BLaER1 treated with 17β-estradiol and CSF1 and Interleukin-3, amounts not matched to agents 10 nM and 100 nM (cell line): Measurements from ENCODE around the gene SYNGAP1.

ENCODE experiments used
- H3K27ac ChIP-seq, 11 experiments: shearing (Covaris generic); formaldehyde crosslinking; 2 replicates each; pipeline ENCODE4 v1.8.1; 2022
- H3K27me3 ChIP-seq, 11 experiments: shearing (Covaris generic); formaldehyde crosslinking; 2 replicates each; pipeline ENCODE4 v1.8.1; 2022
- H3K36me3 ChIP-seq, 11 experiments: shearing (Covaris generic); formaldehyde crosslinking; 2 replicates each; pipeline ENCODE4 v1.8.1; 2022
- H3K4me1 ChIP-seq, 10 experiments: shearing (Covaris generic); formaldehyde crosslinking; 2 replicates each; pipeline ENCODE4 v1.8.1; 2022
- H3K4me2 ChIP-seq, 11 experiments: shearing (Covaris generic); formaldehyde crosslinking; 2 replicates each; pipeline ENCODE4 v1.8.1; 2022
- H3K4me3 ChIP-seq, 10 experiments: shearing (Covaris generic); formaldehyde crosslinking; 2 replicates each; pipeline ENCODE4 v1.8.1; 2022
- H3K9ac ChIP-seq, 11 experiments: shearing (Covaris generic); formaldehyde crosslinking; 2 replicates each; pipeline ENCODE4 v1.8.1; 2022
- H3K9me3 ChIP-seq, 11 experiments: shearing (Covaris generic); formaldehyde crosslinking; replicated peaks in 1 of 11; 2 replicates each; pipeline ENCODE4 v1.8.1; 2022
- H4K20me1 ChIP-seq, 11 experiments: shearing (Covaris generic); formaldehyde crosslinking; 2 replicates each; pipeline ENCODE4 v1.8.1; 2022
- Cebpa-rat ChIP-seq, 11 experiments: shearing (Covaris generic); IDR thresholded peaks; 2 replicates each; pipeline ENCODE4 v1.8.1; 2022

SYNGAP1 gene

DNA sequence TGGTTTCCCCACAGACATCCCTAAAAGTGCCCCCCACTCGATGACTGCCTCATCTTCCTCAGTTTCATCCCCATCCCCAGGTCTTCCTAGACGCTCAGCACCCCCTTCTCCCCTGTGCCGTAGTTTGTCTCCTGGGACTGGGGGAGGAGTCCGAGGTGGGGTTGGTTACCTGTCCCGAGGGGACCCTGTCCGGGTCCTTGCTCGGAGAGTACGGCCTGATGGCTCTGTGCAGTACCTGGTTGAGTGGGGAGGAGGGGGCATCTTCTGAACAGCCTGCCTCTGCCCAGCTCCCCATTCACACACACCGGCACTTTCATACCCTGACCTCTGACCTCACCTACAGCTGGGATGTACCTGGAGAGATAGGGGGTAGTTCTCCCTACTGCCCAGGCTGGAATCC is 4.0 kb upstream of the SYNGAP1 start:
- peak overlapping the region; percentile 28 to 91 (median 81); a peak in 15 of 20 replicates for H3K4me3 ChIP-seq
- peak overlapping the region; percentile 91 to 100 (median 98) for H3K4me2 ChIP-seq
- no peak for TF ChIP-seq Cebpa-rat (IDR thresholded peaks at IDR 0.05)
- H3K36me3 ChIP-seq, result peaks cover 38 to 49% (median 42%) of the 10 kb centered on the region in 11 experiments
- no peaks in the 10 kb centered on the region for H3K27me3 ChIP-seq
- peak overlapping the region in 4 of 11 experiments; percentile 13 to 86 (median 61); a peak in 7 of 22 replicates for H3K27ac ChIP-seq
- H4K20me1 ChIP-seq, result peaks cover 6 to 51% (median 24%) of the 10 kb centered on the region in 11 experiments; a peak in 12 of 22 replicates
- no peaks in the 10 kb centered on the region for H3K9me3 ChIP-seq
- H3K4me1 ChIP-seq, result peaks cover 72 to 82% (median 81%) of the 10 kb centered on the region in 10 experiments
- H3K9ac ChIP-seq, result peak overlapping the region; percentile 25 to 85 (median 80); a peak in 18 of 22 replicates

DNA sequence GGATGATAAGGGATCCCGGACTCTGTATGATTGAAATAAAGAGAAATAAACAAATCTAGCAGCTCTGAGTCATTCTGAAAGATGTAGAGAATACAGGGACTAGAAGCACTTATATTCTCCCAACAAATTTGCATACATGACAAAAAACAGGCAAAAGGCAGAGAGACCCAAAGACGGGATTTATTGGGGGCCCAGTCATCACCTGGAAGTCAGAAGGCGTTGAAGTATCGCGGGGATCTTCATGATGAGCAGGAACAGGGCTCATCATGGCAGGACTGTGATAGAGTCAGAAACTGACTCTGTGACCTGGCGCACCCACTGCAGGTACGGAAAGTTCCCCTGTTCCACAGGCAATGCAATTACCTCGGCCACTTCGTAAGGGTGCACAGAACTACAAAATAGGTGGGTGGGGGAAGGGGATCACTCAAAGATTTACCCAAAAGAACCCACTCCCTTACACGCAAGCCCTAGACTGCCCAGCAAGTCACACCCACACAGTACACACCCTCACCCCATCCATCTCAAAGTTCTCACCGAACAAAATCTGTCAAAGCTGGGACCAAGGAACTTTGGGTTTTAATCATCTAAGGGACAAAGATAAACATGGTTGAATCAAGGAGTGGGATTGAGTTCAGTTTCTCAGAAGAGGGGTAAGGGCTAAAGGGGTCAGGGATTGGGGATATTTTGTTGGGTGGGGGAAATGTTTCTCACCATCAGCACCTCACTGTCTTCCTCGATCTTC is 3.3 kb upstream of the SYNGAP1 start:
- TF ChIP-seq Cebpa-rat (IDR thresholded peaks at IDR 0.05), result no peak
- Histone ChIP-seq H3K36me3 (peaks cover 38 to 49% (median 42%) of the 10 kb centered on the region in 11 experiments), H3K4me1 (peaks cover 71 to 81% (median 78%) of the 10 kb centered on the region in 10 experiments), H3K4me2 (peak overlapping the region; percentile 91 to 100 (median 98)), H3K9ac (peak overlapping the region; percentile 75 to 85 (median 80)), H3K4me3 (peak overlapping the region; percentile 72 to 91 (median 81)), H3K27me3 (no peaks in the 10 kb centered on the region; a peak in 1 of 22 replicates), H3K9me3 (no peaks in the 10 kb centered on the region), H3K27ac (peak overlapping the region in 8 of 11 experiments; percentile 35 to 89 (median 80); a peak in 11 of 22 replicates), H4K20me1 (peaks cover 6 to 51% (median 24%) of the 10 kb centered on the region in 11 experiments; a peak in 12 of 22 replicates)

GRCh38 chr6:33417128-33417902 is 2.5 kb upstream of the SYNGAP1 start:
- no peak for TF ChIP-seq Cebpa-rat (IDR thresholded peaks at IDR 0.05)
- H3K9me3 ChIP-seq, result no peaks in the 10 kb centered on the region
- H3K4me2 ChIP-seq, result peak overlapping the region; percentile 91 to 100 (median 98)
- peaks cover 64 to 74% (median 70%) of the 10 kb centered on the region in 10 experiments for H3K4me1 ChIP-seq
- peak overlapping the region; percentile 72 to 91 (median 81) for H3K4me3 ChIP-seq
- H4K20me1 ChIP-seq, result peaks cover 6 to 48% (median 24%) of the 10 kb centered on the region in 11 experiments; a peak in 12 of 22 replicates
- H3K36me3 ChIP-seq, result peaks cover 38 to 46% (median 41%) of the 10 kb centered on the region in 11 experiments
- H3K27ac ChIP-seq, result peak overlapping the region; percentile 35 to 89 (median 78)
- H3K27me3 ChIP-seq, result peaks cover 0 to 7% (median 0%) of the 10 kb centered on the region in 11 experiments; a peak in 2 of 22 replicates
- H3K9ac ChIP-seq, result peak overlapping the region; percentile 75 to 85 (median 80)

DNA sequence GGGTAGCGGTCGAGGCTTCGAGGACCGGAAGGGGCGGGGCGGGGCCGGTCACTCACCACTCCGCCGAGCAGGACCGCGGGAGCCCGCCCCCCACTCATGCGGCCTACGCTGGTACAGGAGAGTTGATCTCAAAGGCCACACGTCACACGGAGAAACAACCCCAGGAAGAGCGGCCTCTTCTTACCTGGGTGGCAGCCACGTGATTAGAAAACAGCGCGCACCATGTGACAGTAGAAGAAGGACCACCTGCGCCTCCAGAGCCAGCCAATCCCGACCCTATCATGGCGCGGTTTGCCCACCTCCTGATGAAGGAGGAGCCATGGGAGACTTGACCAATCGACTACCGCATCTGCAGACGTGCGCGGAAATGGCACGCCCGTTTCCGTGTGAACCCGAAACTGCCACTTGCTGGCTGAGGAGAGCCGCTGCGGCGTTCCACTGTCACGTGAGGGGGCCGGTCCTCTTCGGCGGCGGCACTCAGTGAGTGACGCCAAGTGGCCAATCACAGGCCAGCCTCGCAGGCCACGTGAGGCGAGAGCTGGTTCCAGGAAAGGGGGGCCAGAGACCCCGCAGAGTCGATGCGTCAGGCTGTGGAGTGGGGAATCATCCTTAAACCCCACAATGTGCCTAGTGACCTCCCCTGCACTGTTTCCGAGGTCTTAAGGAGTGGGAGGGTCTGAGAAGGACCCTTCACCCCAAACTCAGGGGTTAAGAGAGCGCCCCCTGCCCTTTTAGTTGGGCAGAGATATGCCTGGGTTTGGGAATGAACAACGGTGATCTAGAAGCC is 1.8 kb upstream of the SYNGAP1 start, which contains the start of gene CUTA:
CUTA (minus strand) TSS at position 205 of the 787 bp plus-strand sequence; CDS start at position 98, 107 bp downstream.
- H4K20me1 ChIP-seq, result peaks cover 6 to 42% (median 20%) of the 10 kb centered on the region in 11 experiments; a peak in 11 of 22 replicates
- peak within 1 kb of the TSS; percentile 72 to 91 (median 81) for H3K4me3 ChIP-seq
- peak within 1 kb of the TSS; percentile 78 to 89 (median 86) for H3K27ac ChIP-seq
- peaks cover 0 to 15% (median 0%) of the 10 kb centered on the region in 11 experiments; a peak in 2 of 22 replicates for H3K27me3 ChIP-seq
- TF ChIP-seq Cebpa-rat (IDR thresholded peaks at IDR 0.05), result no peak
- peaks cover 56 to 66% (median 62%) of the 10 kb centered on the region in 10 experiments for H3K4me1 ChIP-seq
- H3K9ac ChIP-seq, result peak within 1 kb of the TSS; percentile 75 to 85 (median 80)
- H3K36me3 ChIP-seq, result peaks cover 32 to 39% (median 33%) of the 10 kb centered on the region in 11 experiments
- peak within 1 kb of the TSS; percentile 91 to 100 (median 98) for H3K4me2 ChIP-seq
- H3K9me3 ChIP-seq, result no peaks in the 10 kb centered on the region

DNA sequence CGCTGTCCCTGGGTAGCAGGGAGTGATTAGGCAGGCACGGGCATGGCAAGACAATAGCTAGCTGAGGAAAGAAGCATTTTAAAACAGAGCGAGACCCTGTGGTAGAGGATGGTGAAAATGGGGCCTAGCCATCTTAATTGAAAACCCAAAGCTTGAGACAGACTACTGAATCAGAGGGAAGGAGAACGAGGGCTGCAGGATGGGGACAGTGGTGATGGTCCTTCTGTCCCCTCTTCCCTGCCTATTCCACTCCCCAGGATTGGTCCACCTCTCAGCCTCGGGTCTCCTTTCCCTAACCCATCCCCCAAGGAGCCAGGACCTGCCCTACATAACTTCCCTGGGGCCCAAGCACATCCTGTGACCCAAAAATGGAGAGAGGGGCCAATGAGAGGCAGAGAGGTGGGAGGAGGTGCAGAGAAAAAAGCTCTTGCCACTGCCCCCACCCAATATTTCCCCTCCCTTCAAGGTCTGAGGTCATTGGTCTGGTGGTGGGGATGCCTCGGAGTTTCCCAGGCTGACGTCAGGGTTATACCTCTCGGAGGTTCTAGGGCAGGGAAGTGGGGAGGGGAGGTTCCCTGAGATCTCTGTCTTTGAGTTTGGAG is 1.1 kb upstream of the SYNGAP1 start:
- Histone ChIP-seq H3K36me3 (peaks cover 25 to 32% (median 26%) of the 10 kb centered on the region in 11 experiments; a peak in 21 of 22 replicates), H3K9me3 (no peaks in the 10 kb centered on the region), H3K4me2 (peak overlapping the region; percentile 76 to 98 (median 88)), H3K4me3 (peak overlapping the region; percentile 44 to 91 (median 79)), H3K27me3 (peaks cover 0 to 15% (median 0%) of the 10 kb centered on the region in 11 experiments; a peak in 2 of 22 replicates), H3K4me1 (peaks cover 51 to 63% (median 58%) of the 10 kb centered on the region in 10 experiments), H3K9ac (peak overlapping the region; percentile 61 to 82 (median 77)), H3K27ac (peak overlapping the region; percentile 78 to 89 (median 86)), H4K20me1 (peaks cover 6 to 35% (median 17%) of the 10 kb centered on the region in 11 experiments; a peak in 10 of 22 replicates)
- no peak for TF ChIP-seq Cebpa-rat (IDR thresholded peaks at IDR 0.05)

GRCh38 chr6:33420491-33421343 is 852 bp downstream of the SYNGAP1 start:
- Histone ChIP-seq H3K4me2 (peak overlapping the region in 6 of 11 experiments; percentile 13 to 51 (median 32); a peak in 9 of 22 replicates), H3K9ac (no peak overlapping the region; a peak in 1 of 22 replicates)

DNA sequence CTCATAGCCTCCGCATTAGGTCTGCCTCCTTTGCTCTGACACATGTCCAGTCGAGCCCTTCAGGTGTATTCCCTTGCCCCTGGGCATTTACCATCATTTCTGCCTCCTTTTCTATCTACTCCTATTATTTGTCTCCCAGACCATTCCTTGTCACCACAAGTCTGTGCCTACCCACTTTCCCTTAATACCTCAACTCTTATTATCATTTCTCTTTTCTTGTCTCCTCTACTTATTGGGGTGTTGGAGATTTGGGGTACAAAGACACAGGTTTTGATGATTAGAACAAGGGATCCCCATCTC is 1.4 kb downstream of the SYNGAP1 start:
- no peak overlapping the region for H3K27ac ChIP-seq
- H3K4me1 ChIP-seq, result peaks cover 40 to 52% (median 49%) of the 10 kb centered on the region in 10 experiments
- H4K20me1 ChIP-seq, result peaks cover 0 to 12% (median 0%) of the 10 kb centered on the region in 11 experiments; a peak in 5 of 22 replicates
- peaks cover 0 to 15% (median 0%) of the 10 kb centered on the region in 11 experiments; a peak in 2 of 22 replicates for H3K27me3 ChIP-seq
- no peaks in the 10 kb centered on the region for H3K9me3 ChIP-seq
- H3K36me3 ChIP-seq, result peaks cover under 1 to 7% (median 4%) of the 10 kb centered on the region in 11 experiments; a peak in 12 of 22 replicates
- no peak overlapping the region for H3K4me3 ChIP-seq
- H3K4me2 ChIP-seq, result peak overlapping the region in 5 of 11 experiments; percentile 2 to 26 (median 18); a peak in 2 of 22 replicates
- H3K9ac ChIP-seq, result no peak overlapping the region
- no peak for TF ChIP-seq Cebpa-rat (IDR thresholded peaks at IDR 0.05)

More at GRCh38 chr6:33420491-33421343, 852 bp downstream of the SYNGAP1 start:
- no peak overlapping the region for H3K27ac ChIP-seq
- H3K9me3 ChIP-seq, result no peaks in the 10 kb centered on the region
- TF ChIP-seq Cebpa-rat (IDR thresholded peaks at IDR 0.05), result no peak
- H3K36me3 ChIP-seq, result peaks cover 6 to 12% (median 9%) of the 10 kb centered on the region in 11 experiments; a peak in 20 of 22 replicates
- H3K27me3 ChIP-seq, result peaks cover 0 to 15% (median 0%) of the 10 kb centered on the region in 11 experiments; a peak in 2 of 22 replicates
- peaks cover 46 to 58% (median 54%) of the 10 kb centered on the region in 10 experiments for H3K4me1 ChIP-seq
- peaks cover 1 to 18% (median 4%) of the 10 kb centered on the region in 11 experiments; a peak in 10 of 22 replicates for H4K20me1 ChIP-seq
- no peak overlapping the region; a peak in 2 of 20 replicates for H3K4me3 ChIP-seq
